Psoas muscle (tissue), 8 donors: ENCODE results near the gene PPP1R16B. TPM values are rescaled to one million over a fixed set of nuclear protein-coding genes. Genes with fewer than 3 reads are reported as not detected.

Experiments used
- ATAC-seq, 4 donors: fragments of 200-7000 bp; cut with Tn5 transposase; one replicate each; pipeline ENCODE4 v1.9.1; 2020; ENCODE audit warnings: moderate library complexity in 3 of 4, mild to moderate bottlenecking in 2 of 4
- DNase-seq, 2 donors: peaks; one replicate each; pipeline ENCODE4 v3.0.0-alpha.2; 2020
- H3K27ac ChIP-seq: fragments of 200-600 bp; one replicate; pipeline ENCODE4 v1.8.0; 2022
- H3K27me3 ChIP-seq, 3 donors: fragments of 200-600 bp in 1 of 3; one replicate each; pipeline versions ENCODE4 v1.6.1 to v1.8.0; 2013 to 2022; ENCODE audit warnings: low read length in 2 of 3, mild to moderate bottlenecking in 2 of 3, moderate library complexity in 1 of 3; ENCODE audit not compliant: insufficient read depth in 3 of 3
- H3K36me3 ChIP-seq, 2 donors: fragments of 200-600 bp in 1 of 2; one replicate each; pipeline versions ENCODE4 v1.6.1 to v1.8.0; 2013 to 2022; ENCODE audit warnings: low read depth in 1 of 2, mild to moderate bottlenecking in 1 of 2, moderate library complexity in 1 of 2; ENCODE audit not compliant: insufficient read depth in 1 of 2
- H3K4me1 ChIP-seq: fragments of 200-600 bp; one replicate; pipeline ENCODE4 v1.8.0; 2022
- H3K4me3 ChIP-seq: fragments of 200-600 bp; one replicate; pipeline ENCODE4 v1.8.0; 2022; ENCODE audit warnings: mild to moderate bottlenecking
- H3K9me3 ChIP-seq: fragments of 200-600 bp; one replicate; pipeline ENCODE4 v1.8.0; 2022
- WGBS, 3 donors: extraction: QIAGEN DNeasy Blood & Tissue Kit; methylation state at CpG; one replicate each; pipeline versions ENCODE4 v1.1.6 to v1.1.7; 2013; 5-methylcytosine and 5-hydroxymethylcytosine counted together
- intact Hi-C, 2 donors: fragments of 100-400 bp; cut with DNase I; formaldehyde crosslinking; loops; one replicate each; pipeline versions ENCODE4 v1.11.0 to v1.14.2; 2022
- polyA plus RNA-seq, 3 donors: library from polyadenylated mRNA; stranded (reverse); fragments of 200-250 nt; gene quantifications; one replicate each; pipeline ENCODE4 v1.2.3, GENCODE V29; 2013
- total RNA-seq, 4 donors: library from RNA; stranded (reverse); fragmentation: NEBNext Ultra II Directional in 2 of 4; extraction: Animal tissue kit (Norgen Biotek cat#: 25700) in 2 of 4; gene quantifications; one replicate each; pipeline versions ENCODE4 v1.2.1 to v1.2.4, GENCODE V29; 2021 to 2023
- TF ChIP-seq, protein P1 (sequence below): fragments of 200-600 bp; IDR thresholded peaks from one replicate; pipeline ENCODE4 v1.8.0; 2022; ENCODE audit warnings: antibody characterized with exemption
- donor health status: healthy with polysubstance abuse.
- donor health status: DM: no; HTN: no; CAD: no; lungs with moderate emphysema.
- donor health status: Bipolar disorder and iron deficiency.
- donor health status: healthy.
- donor health status: DM: yes; HTN: yes; CAD: no.
- donor health status: DM: no; HTN: no; CAD: no.
- donor health status: DM: no; HTN: no; CAD: no.
- donor health status: DM: yes; HTN: yes; CAD: no.

Gene PPP1R16B
- total and polyA plus RNA-seq, 7 donors, result 1.6 to 5.2 (median 4.1) TPM

DNA sequence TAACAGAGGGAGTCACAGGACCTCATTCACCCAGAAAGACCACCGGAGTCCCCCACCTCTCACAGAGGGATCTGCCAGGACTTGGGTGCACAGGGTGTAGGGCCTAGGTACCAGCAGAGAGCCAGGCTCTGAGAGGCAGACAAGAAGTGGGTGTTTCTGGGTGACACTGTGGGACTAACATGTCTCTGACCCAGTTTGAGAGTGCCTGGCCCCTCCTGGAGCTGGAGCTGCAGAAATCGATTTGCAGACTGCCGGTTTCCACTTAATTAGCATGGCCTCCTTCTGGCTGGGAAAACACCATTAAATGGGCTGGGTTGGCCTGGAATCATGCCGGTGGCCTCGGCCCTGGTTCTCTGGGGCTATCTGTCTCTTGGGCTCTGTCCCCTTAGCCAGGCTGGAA, 59.2 kb downstream of the PPP1R16B start:
- no peak for ATAC-seq
- no peaks in the 10 kb centered on the region for H3K9me3 ChIP-seq
- H3K27me3 ChIP-seq, result no peaks in the 10 kb centered on the region
- intact Hi-C loops, result no loop called here
- no peaks in the 10 kb centered on the region for H3K36me3 ChIP-seq
- TF ChIP-seq, protein P1, sequence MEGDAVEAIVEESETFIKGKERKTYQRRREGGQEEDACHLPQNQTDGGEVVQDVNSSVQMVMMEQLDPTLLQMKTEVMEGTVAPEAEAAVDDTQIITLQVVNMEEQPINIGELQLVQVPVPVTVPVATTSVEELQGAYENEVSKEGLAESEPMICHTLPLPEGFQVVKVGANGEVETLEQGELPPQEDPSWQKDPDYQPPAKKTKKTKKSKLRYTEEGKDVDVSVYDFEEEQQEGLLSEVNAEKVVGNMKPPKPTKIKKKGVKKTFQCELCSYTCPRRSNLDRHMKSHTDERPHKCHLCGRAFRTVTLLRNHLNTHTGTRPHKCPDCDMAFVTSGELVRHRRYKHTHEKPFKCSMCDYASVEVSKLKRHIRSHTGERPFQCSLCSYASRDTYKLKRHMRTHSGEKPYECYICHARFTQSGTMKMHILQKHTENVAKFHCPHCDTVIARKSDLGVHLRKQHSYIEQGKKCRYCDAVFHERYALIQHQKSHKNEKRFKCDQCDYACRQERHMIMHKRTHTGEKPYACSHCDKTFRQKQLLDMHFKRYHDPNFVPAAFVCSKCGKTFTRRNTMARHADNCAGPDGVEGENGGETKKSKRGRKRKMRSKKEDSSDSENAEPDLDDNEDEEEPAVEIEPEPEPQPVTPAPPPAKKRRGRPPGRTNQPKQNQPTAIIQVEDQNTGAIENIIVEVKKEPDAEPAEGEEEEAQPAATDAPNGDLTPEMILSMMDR, result no peak
- 27 to 41% (median 28%) methylated on average over 5 of the region's 5 CpGs for WGBS, 3 donors
- no peaks in the 10 kb centered on the region for H3K4me1 ChIP-seq
- no peak overlapping the region for H3K27ac ChIP-seq
- no peak for DNase-seq
- no peak overlapping the region for H3K4me3 ChIP-seq

DNA sequence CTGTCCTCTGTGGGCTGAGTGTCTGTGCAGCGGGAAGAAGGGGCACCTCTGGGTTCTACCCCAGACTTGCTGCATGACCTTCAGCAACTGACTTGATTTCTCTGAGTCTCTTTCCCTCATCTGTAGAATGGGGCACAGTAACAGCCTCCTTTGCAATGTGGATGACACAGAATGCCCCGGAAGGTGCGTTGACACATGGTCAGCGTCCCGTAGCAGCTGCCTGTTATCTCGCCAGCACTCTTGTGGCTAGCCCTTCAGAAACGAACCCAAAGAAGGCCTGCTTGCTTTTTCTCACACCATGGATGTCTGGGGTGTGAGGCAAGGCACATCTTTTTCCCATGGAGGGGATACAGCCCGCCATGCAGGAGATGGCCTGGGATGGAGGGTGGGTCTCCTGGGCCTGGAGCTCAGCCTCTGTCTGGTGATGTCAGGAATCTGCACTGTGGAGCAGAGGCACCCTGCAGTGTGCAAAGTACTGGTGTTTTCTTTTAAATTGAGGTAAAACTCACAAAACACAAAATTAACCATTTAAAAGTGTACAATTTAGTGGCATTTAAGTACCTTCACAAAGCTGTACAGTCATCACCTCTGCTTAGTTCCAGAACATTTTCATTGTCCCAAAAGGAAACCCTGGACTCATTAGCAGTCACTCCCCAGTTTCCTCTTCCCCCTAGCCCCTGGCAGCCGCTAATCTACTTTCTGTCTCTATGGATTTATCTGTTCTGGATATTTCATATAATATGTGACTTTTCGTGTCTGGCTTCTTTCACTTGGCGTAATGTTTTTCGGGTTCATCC, 61.0 kb downstream of the PPP1R16B start:
- H3K27ac ChIP-seq, result no peak overlapping the region
- H3K27me3 ChIP-seq, result peaks cover 0 to 10% (median 2%) of the 10 kb centered on the region in 3 donors
- H3K36me3 ChIP-seq, result no peaks in the 10 kb centered on the region
- no peaks in the 10 kb centered on the region for H3K9me3 ChIP-seq
- TF ChIP-seq, protein P1, result no peak
- intact Hi-C loops, result loop anchor here in 1 of 2 donors (2.0 kb wide), 1 partner anchor 24 kb away; no protein-coding TSS in a partner anchor
- DNase-seq, result no peak
- H3K4me3 ChIP-seq, result no peak overlapping the region
- no peak for ATAC-seq
- 58 to 61% (median 59%) methylated on average over 12 of the region's 12 CpGs for WGBS, 3 donors
- no peaks in the 10 kb centered on the region for H3K4me1 ChIP-seq

DNA sequence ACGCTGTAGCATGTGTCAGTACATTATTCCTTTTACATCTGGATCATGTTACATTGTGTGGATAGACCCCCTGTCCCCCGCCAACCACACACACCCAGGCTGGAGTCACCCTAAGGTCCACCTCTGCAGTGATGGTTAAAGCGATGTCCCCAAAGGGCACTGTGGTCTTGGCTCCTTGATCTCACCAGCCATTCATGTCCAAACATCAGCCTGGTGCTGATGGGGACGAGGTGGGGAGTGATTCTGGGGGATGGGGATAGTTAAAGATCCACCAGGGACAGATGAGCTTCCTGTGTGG, 61.5 kb downstream of the PPP1R16B start:
- WGBS, 3 donors, result 58 to 67% (median 59%) methylated on average over 4 of the region's 4 CpGs
- intact Hi-C loops, result loop anchor here in 1 of 2 donors (2.0 kb wide), 1 partner anchor 24 kb away; no protein-coding TSS in a partner anchor

GRCh38 chr20:38870733-38871559, 65.4 kb downstream of the PPP1R16B start:
- peaks cover 0 to 19% (median 4%) of the 10 kb centered on the region in 3 donors for H3K27me3 ChIP-seq
- DNase-seq (no peak), ATAC-seq (no peak)
- H3K36me3 ChIP-seq, result no peaks in the 10 kb centered on the region
- H3K9me3 ChIP-seq, result no peaks in the 10 kb centered on the region
- no peak overlapping the region for H3K4me3 ChIP-seq
- no peak overlapping the region for H3K27ac ChIP-seq
- TF ChIP-seq, protein P1, result no peak
- H3K4me1 ChIP-seq, result no peaks in the 10 kb centered on the region
- 26 to 27% (median 27%) methylated on average over 12 of the region's 12 CpGs for WGBS, 3 donors
- intact Hi-C loops, result no loop called here

More for the DNA sequence above, 61.5 kb downstream of the PPP1R16B start:
- Histone ChIP-seq H3K4me1 (no peaks in the 10 kb centered on the region), H3K27me3 (peaks cover 0 to 14% (median 2%) of the 10 kb centered on the region in 3 donors), H3K27ac (no peak overlapping the region), H3K4me3 (no peak overlapping the region), H3K36me3 (no peaks in the 10 kb centered on the region), H3K9me3 (no peaks in the 10 kb centered on the region)
- no peak for DNase-seq
- TF ChIP-seq, protein P1, result no peak
- no peak for ATAC-seq
